Measurements from ENCODE around the gene KAT6B. TPM values are rescaled to one million over a fixed set of nuclear protein-coding genes. Genes with fewer than 3 reads are reported as not detected.

KAT6B gene
- total RNA-seq, 4 donors from 2014 or later, result 34.2 to 84.2 (median 47.3) TPM

- Histone ChIP-seq H3K4me3 (no peak overlapping the region), H3K9me3 (no peaks in the 10 kb centered on the region), H3K27ac (no peak overlapping the region), H3K27me3 (no peaks in the 10 kb centered on the region), H3K36me3 (no peaks in the 10 kb centered on the region), H3K4me1 (no peaks in the 10 kb centered on the region)
- WGBS, result 93% methylated on average over 5 of the region's 5 CpGs
- TF ChIP-seq EP300 (IDR thresholded peaks at IDR 0.05) (no peak), POLR2A (IDR thresholded peaks at IDR 0.05) (no peak), CTCF (IDR thresholded peaks at IDR 0.05) (no peak), POLR2AphosphoS5 (IDR thresholded peaks at IDR 0.05) (no peak)
- no peak for DNase-seq (ENCODE audit: low spot score in 2 of 2)
Measured at GRCh38 chr10:75066271-75066670, 239.9 kb downstream of the KAT6B start.

DNA sequence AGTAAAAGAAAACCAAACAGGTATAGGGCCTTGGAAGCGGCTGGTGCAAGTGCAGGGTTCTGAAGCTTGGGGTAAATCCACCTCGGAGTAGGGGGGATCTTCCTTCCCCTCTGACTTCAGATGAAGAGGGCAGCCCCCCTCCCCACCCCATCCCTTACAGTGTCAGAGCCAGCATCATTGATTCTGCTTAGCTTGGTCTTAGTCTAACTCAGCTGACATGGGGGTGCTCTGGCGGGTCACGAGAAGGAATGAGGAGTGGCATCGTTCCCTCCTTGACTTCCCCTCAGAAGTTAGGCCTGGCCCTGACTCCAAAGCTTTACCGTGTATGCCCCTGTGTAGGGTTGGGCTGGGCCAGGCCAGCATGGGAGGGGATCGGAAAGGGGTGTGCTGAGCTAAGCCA is 240.9 kb downstream of the KAT6B start:
- DNase-seq (ENCODE audit: low spot score in 2 of 2), result no peak
- Histone ChIP-seq H3K4me3 (no peak overlapping the region), H3K27me3 (no peaks in the 10 kb centered on the region), H3K9me3 (no peaks in the 10 kb centered on the region), H3K27ac (no peak overlapping the region), H3K4me1 (no peaks in the 10 kb centered on the region), H3K36me3 (no peaks in the 10 kb centered on the region)
- TF ChIP-seq POLR2A (IDR thresholded peaks at IDR 0.05) (no peak), POLR2AphosphoS5 (IDR thresholded peaks at IDR 0.05) (no peak), CTCF (IDR thresholded peaks at IDR 0.05) (no peak), EP300 (IDR thresholded peaks at IDR 0.05) (no peak)
- whole genome bisulfite sequencing, result 84% methylated on average over 5 of the region's 7 CpGs

DNA sequence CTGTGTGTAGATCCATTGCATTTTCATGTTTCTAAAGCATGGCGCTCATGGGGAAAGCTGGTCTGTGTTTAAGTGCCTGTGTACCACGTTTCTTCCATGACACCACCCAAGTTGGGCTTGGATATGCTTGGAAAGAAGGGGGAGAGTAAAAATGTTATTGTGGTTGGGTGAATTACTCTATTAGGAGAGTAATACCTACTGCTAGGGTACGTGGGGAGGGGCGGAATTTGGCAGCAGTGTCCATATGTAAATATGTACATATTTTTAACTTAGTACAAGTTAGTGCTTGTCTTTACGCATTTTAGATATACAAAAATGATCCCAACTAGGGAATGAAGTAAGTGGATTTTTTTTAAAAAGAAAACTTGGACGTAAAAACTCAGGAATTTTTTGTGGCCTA is 242.1 kb downstream of the KAT6B start:
- H3K4me3 ChIP-seq, result no peak overlapping the region
- DNase-seq (ENCODE audit: low spot score in 2 of 2), result no peak
- no peaks in the 10 kb centered on the region for H3K4me1 ChIP-seq
- H3K27me3 ChIP-seq, result no peaks in the 10 kb centered on the region
- 45% methylated on average over 6 of the region's 6 CpGs for WGBS
- TF ChIP-seq CTCF (IDR thresholded peaks at IDR 0.05), result no peak
- H3K9me3 ChIP-seq, result no peaks in the 10 kb centered on the region
- no peaks in the 10 kb centered on the region for H3K36me3 ChIP-seq
- no peak overlapping the region for H3K27ac ChIP-seq

GRCh38 chr10:75070476-75070875 is 244.1 kb downstream of the KAT6B start:
- DNase-seq (ENCODE audit: low spot score in 2 of 2), result no peak
- no peaks in the 10 kb centered on the region for H3K36me3 ChIP-seq
- TF ChIP-seq POLR2AphosphoS5 (IDR thresholded peaks at IDR 0.05) (no peak), POLR2A (IDR thresholded peaks at IDR 0.05) (no peak), CTCF (IDR thresholded peaks at IDR 0.05) (no peak), EP300 (IDR thresholded peaks at IDR 0.05) (no peak)
- WGBS, result 72% methylated on average over 10 of the region's 11 CpGs
- H3K4me1 ChIP-seq, result no peaks in the 10 kb centered on the region
- no peak overlapping the region for H3K27ac ChIP-seq
- H3K27me3 ChIP-seq, result no peaks in the 10 kb centered on the region
- no peaks in the 10 kb centered on the region for H3K9me3 ChIP-seq
- no peak overlapping the region for H3K4me3 ChIP-seq

GRCh38 chr10:75070961-75071428 is 244.6 kb downstream of the KAT6B start:
- H3K9me3 ChIP-seq, result no peaks in the 10 kb centered on the region
- no peaks in the 10 kb centered on the region for H3K27me3 ChIP-seq

More at GRCh38 chr10:75070961-75071428, 244.6 kb downstream of the KAT6B start:
- Histone ChIP-seq H3K36me3 (no peaks in the 10 kb centered on the region), H3K4me3 (no peak overlapping the region), H3K27ac (no peak overlapping the region), H3K4me1 (no peaks in the 10 kb centered on the region)
- no peak for DNase-seq (ENCODE audit: low spot score in 2 of 2)
- no peak for TF ChIP-seq POLR2A (IDR thresholded peaks at IDR 0.05)
- no peak for TF ChIP-seq EP300 (IDR thresholded peaks at IDR 0.05)
- TF ChIP-seq CTCF (IDR thresholded peaks at IDR 0.05), result no peak
- TF ChIP-seq POLR2AphosphoS5 (IDR thresholded peaks at IDR 0.05), result no peak
- WGBS, result 66% methylated on average over 6 of the region's 7 CpGs
